ENCODE results near the gene CITED2. TPM values are rescaled to one million over a fixed set of nuclear protein-coding genes. Genes with fewer than 3 reads are reported as not detected.

Gene CITED2
- total RNA-seq, 2 donors from 2014 or later = 64.1 to 82.1 TPM

GRCh38 chr6:139355777-139356445 is 18.5 kb downstream of the CITED2 start:
- Histone ChIP-seq H3K36me3 (replicated peaks in 1 of 2; ENCODE audit: insufficient read depth in 1 of 2, low read depth in 2 of 2) (no peaks in the 10 kb centered on the region), H3K27me3 (no peaks in the 10 kb centered on the region), H3K4me1 (no peaks in the 10 kb centered on the region), H3K4me3 (no peak overlapping the region), H3K27ac (no peak overlapping the region), H3K9me3 (no peaks in the 10 kb centered on the region)
- 88 to 89% methylated on average over 7 of the region's 7 CpGs for WGBS, 2 donors
- intact Hi-C loops (cut with DNase I) = loop anchor here (10.0 kb wide), 1 partner anchor 121 kb away; no protein-coding TSS in a partner anchor
- ATAC-seq (no peak), DNase-seq (no peak)
- TF ChIP-seq, protein P1, sequence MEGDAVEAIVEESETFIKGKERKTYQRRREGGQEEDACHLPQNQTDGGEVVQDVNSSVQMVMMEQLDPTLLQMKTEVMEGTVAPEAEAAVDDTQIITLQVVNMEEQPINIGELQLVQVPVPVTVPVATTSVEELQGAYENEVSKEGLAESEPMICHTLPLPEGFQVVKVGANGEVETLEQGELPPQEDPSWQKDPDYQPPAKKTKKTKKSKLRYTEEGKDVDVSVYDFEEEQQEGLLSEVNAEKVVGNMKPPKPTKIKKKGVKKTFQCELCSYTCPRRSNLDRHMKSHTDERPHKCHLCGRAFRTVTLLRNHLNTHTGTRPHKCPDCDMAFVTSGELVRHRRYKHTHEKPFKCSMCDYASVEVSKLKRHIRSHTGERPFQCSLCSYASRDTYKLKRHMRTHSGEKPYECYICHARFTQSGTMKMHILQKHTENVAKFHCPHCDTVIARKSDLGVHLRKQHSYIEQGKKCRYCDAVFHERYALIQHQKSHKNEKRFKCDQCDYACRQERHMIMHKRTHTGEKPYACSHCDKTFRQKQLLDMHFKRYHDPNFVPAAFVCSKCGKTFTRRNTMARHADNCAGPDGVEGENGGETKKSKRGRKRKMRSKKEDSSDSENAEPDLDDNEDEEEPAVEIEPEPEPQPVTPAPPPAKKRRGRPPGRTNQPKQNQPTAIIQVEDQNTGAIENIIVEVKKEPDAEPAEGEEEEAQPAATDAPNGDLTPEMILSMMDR (IDR thresholded peaks at IDR 0.05) = no peak
- TF ChIP-seq POLR2A (IDR thresholded peaks at IDR 0.05) = no peak

- H3K9me3 ChIP-seq = no peaks in the 10 kb centered on the region
- no peak for ATAC-seq
- no peak overlapping the region for H3K4me3 ChIP-seq
- no peaks in the 10 kb centered on the region for H3K27me3 ChIP-seq
- no peak for DNase-seq
- WGBS, 2 donors = 85 to 88% methylated on average over 2 of the region's 2 CpGs
- intact Hi-C loops (cut with DNase I) = loop anchor here (10.0 kb wide), 1 partner anchor 120 kb away; no protein-coding TSS in a partner anchor
- H3K27ac ChIP-seq = no peak overlapping the region
- TF ChIP-seq, protein P1 (IDR thresholded peaks at IDR 0.05) = no peak
- TF ChIP-seq POLR2A (IDR thresholded peaks at IDR 0.05) = no peak
- no peaks in the 10 kb centered on the region for H3K4me1 ChIP-seq
- H3K36me3 ChIP-seq (replicated peaks in 1 of 2; ENCODE audit: insufficient read depth in 1 of 2, low read depth in 2 of 2) = no peaks in the 10 kb centered on the region
These were observed 19.3 kb downstream of the CITED2 start for GRCh38 chr6:139355172-139355571.

DNA sequence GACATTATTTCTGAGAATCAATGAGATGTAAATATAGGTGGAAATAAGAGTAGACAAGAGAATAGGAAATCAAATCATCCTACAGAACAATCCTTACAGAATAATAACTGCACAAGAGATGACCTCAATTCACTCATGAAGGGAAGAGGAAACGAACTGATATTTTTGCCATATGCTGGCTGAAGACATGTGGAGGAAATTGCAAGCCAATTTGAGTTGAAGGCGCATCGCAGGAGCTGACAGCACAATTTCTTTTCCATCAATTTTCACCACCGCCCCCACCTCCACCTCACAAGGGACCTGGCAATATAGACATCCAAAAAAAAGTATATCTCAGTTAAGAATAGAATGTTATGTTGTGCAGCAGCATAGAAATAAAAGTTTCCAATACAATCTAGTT is 20.3 kb downstream of the CITED2 start:
- Histone ChIP-seq H3K27me3 (no peaks in the 10 kb centered on the region), H3K27ac (no peak overlapping the region), H3K36me3 (replicated peaks in 1 of 2; ENCODE audit: insufficient read depth in 1 of 2, low read depth in 2 of 2) (no peaks in the 10 kb centered on the region), H3K9me3 (no peaks in the 10 kb centered on the region), H3K4me3 (no peak overlapping the region), H3K4me1 (no peaks in the 10 kb centered on the region)
- intact Hi-C loops (cut with DNase I) = loop anchor here (10.0 kb wide), 1 partner anchor 119 kb away; no protein-coding TSS in a partner anchor
- TF ChIP-seq POLR2A (IDR thresholded peaks at IDR 0.05) = no peak
- TF ChIP-seq, protein P1 (IDR thresholded peaks at IDR 0.05) = no peak
- WGBS, 2 donors = 62 to 63% methylated on average over 4 of the region's 4 CpGs
- ATAC-seq = no peak
- DNase-seq = no peak

GRCh38 chr6:139349464-139350020 is 24.9 kb downstream of the CITED2 start:
- Histone ChIP-seq H3K27ac (peak overlapping the region in 2 of 4 donors; percentile 14 to 36), H3K9me3 (no peaks in the 10 kb centered on the region), H3K27me3 (no peaks in the 10 kb centered on the region), H3K4me3 (no peak overlapping the region), H3K4me1 (no peaks in the 10 kb centered on the region), H3K36me3 (replicated peaks in 1 of 2; ENCODE audit: insufficient read depth in 1 of 2, low read depth in 2 of 2) (no peaks in the 10 kb centered on the region)
- 10 to 15% methylated on average over 5 of the region's 5 CpGs for WGBS, 2 donors
- intact Hi-C loops (cut with DNase I) = loop anchor here (10.0 kb wide), 1 partner anchor 115 kb away; no protein-coding TSS in a partner anchor
- DNase-seq (peak in 3 of 4 donors; percentile 29 to 35 (median 33)), ATAC-seq (peak; percentile 90)
- no peak for TF ChIP-seq POLR2A (IDR thresholded peaks at IDR 0.05)
- TF ChIP-seq, protein P1 (IDR thresholded peaks at IDR 0.05) = no peak

Measured in body of pancreas (tissue), 4 donors.